Measurements from ENCODE around the gene PPP1R12B.
"Not testable (repeated sequence)": the region's sequence is repeated elsewhere in the genome, so short reads cannot be mapped to it uniquely, and the experiment has no call there.

Gene PPP1R12B

DNA sequence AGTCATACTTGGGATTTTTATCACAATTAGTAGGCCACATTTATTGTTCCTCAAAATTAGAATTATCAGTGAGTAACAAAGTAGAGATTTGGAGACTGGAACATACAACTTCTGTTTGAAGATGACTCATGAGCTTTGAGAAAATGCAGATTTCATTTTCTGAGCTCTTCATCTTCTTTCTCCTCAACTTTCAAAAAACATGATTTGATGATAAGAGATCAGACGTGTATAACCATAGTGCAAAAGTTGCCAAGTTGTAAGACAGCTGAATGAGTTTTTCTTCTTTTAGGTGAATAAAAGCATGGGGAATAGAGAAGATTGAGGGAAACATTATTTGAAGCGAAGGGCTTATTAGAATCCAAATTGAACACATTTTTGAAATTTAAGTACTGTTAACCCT lies 58.4 kb downstream of the PPP1R12B start:
- not testable (repeated sequence) for DNase-seq

GRCh38 chr1:202407378-202407777 lies 58.9 kb downstream of the PPP1R12B start:
- peak; percentile 29 for DNase-seq

- DNase-seq = not testable (repeated sequence)
Measured at GRCh38 chr1:202410251-202410650, 61.8 kb downstream of the PPP1R12B start.

- not testable (repeated sequence) for DNase-seq
Measured at GRCh38 chr1:202410854-202411357, 62.4 kb downstream of the PPP1R12B start.

- DNase-seq = no peak
Measured at GRCh38 chr1:202411422-202411821, 62.9 kb downstream of the PPP1R12B start.

- DNase-seq = not testable (repeated sequence)
Measured at GRCh38 chr1:202412421-202412820, 63.9 kb downstream of the PPP1R12B start.

DNA sequence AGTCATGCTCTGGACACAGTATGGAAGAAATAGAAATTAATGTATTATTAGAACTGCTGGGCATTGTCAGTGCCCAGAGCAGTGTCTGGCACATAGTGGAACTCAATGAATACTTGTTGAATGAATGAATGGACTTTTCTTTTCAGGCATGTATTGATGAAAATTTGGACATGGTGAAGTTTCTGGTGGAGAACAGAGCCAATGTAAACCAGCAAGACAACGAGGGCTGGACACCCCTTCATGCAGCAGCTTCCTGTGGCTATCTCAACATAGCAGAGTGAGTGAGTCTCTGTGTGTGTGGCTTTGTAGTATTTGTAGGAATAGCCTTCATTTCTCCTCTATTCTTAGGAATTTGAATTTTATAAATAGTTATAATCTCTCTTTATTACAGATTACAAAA lies 68.1 kb downstream of the PPP1R12B start:
- no peak for DNase-seq

- DNase-seq = not testable (repeated sequence)
Measured at GRCh38 chr1:202417141-202417540, 68.6 kb downstream of the PPP1R12B start.

DNA sequence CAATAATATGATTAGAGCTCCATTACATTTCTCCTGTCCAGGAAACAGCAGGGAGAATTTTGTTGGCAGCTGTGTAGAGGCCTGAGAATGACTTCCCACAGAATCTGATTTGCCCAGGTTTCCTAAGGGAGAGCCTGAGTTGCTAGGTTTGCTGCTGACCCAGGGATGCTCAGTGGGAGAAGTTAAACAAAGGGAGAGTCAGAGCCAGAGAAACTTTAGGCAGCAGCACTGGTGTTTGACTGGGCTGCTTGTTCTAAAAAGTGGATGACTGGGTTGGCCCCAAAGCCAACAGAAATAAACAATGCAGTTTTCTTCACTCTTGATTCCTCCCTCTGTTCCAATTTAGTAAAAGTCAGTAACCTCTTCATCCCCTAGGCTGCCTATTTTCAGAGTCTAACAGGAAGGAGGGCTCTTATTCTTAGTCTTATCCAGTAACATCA lies 69.3 kb downstream of the PPP1R12B start:
- not testable (repeated sequence) for DNase-seq

- DNase-seq = not testable (repeated sequence)
Measured at GRCh38 chr1:202419731-202420130, 71.2 kb downstream of the PPP1R12B start.

DNA sequence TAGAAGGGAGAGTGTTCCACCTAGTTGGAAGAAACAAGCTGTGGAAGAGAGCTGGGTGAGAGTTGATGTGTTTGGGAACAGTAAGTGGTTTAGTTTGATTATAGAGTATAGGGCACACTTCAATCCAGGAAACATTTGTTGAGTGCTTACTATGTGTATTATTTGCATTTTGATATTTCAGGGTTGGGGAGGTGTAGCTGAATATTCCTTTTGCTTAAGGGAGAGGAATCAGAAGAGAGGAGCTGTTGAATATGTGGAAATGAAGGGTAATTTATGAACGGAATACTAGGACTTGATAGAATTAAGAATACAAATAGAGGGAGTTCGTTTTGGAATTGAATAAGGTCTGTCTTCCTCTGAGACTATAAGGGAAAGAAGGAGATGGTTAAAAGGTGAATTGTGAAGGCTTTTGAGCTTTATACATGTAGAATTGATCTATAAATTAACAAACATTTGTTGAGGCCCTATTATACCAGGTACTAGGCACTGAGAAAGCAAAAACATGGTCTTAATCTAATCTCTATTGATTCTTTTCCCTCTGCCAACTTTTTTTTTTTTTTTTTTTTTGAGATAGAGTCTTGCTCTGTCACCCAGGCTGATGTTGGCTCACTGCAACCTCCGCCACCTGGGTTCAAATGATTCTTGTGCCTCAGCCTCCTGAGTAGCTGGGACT lies 72.1 kb downstream of the PPP1R12B start:
- DNase-seq = not testable (repeated sequence)

- not testable (repeated sequence) for DNase-seq
Measured at GRCh38 chr1:202422709-202423108, 74.2 kb downstream of the PPP1R12B start.

DNA sequence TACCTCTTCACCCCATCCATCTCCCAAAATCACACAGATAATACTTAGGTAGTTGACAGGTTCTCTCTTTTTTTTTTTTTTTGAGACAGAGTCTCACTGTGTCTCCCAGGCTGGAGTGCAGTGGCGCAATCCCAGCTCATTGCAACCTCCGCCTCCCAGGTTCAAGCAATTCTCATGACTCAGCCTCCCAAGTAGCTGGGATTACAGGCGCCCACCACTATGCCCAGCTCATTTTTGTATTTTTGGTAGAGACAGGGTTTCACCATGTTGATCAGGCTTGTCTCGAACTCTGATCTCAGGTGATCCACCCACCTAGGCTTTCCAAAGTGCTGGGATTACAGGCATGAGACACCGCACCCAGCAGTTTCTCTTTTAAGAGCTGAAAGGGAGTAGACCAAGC lies 75.8 kb downstream of the PPP1R12B start:
- DNase-seq = not testable (repeated sequence)

- not testable (repeated sequence) for DNase-seq
Measured at GRCh38 chr1:202430111-202430510, 81.6 kb downstream of the PPP1R12B start.

GRCh38 chr1:202432338-202432737 lies 83.8 kb downstream of the PPP1R12B start:
- not testable (repeated sequence) for DNase-seq

DNA sequence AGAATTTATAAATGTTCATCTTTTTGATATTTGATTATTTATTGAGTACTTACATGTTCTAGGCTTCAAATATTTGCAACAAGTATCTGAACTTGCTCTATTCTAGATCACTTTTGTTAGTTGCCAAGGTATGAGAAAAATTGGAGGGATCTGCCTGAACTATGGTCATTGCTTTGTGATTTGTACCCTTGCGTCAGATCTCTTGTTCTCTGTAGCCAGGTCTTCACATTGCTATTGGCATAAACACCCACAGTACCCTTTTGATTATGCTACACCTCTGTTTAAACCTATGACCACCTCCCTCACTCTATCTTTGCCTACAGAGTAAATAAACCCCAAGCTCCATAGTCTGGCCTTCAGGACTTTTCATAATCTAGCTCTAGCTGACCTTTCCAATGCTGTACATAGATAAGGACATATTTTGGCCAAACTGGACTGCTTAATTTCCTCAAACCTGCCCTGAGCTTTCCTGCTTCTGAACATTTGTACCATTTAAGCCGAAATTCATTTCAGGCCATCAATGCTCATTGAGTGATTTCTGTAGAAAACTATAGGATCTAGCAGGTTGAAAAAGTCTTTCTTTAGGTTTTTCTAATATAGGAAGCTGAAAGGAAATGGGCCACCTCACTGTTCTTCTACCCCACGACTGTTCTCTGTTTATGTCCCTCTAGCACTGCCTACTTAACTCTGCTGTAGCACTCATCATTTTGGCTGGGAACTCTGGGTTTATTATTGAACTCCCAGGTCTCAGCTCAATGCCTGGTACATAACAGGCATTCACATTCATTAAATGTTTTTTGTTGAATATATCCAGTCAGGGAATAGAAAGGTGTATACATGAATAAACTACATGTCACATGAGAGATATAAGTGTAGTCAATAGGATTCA lies 84.9 kb downstream of the PPP1R12B start:
- DNase-seq = no peak

- DNase-seq = no peak
Measured at GRCh38 chr1:202434059-202434458, 85.6 kb downstream of the PPP1R12B start.

GRCh38 chr1:202438393-202439174 lies 90.1 kb downstream of the PPP1R12B start:
- no peak for DNase-seq

- DNase-seq = no peak
Measured at GRCh38 chr1:202439308-202439707, 90.8 kb downstream of the PPP1R12B start.

DNA sequence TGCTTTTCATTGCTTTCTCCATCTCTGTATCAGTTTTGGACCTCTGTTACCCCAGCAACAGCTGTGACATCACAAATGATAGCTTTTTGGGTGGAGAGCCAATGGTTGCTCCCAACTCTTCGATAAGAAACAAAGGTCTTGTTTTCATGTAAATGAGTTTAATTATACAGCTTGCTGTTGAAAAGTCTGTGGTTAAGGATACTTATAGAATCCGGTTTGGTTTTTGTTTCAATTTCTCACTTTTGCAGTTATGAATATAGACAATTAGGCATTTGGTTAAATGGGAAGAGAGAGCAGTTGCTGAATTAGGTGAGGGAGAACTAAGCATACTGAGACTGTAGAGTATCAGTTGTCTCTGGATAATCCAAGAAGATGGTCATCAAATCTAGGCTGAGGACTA lies 99.6 kb downstream of the PPP1R12B start:
- not testable (repeated sequence) for DNase-seq

GRCh38 chr1:202451641-202452040 lies 103.1 kb downstream of the PPP1R12B start:
- not testable (repeated sequence) for DNase-seq

DNA sequence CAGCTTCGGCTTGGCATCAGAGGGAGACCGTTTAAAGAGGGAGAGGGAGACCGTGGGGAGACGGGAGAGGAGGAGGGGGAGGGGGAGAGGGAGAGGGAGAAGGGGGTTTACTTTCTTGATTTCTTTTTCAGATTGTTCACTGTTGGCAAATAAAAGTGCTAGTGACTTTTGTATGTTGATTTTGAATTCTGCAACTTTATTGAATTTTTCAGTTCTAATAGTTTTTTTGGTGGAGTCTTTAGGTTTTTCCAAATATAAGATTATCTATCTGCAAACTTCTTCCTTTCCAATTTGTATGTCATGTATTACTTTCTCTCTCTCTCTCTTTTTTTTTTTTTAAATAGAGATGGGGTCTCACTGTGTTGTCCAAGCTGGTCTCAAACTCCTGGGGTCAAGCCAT lies 104.0 kb downstream of the PPP1R12B start:
- no peak for DNase-seq
